ENCODE data around the gene SPOPL.

The SPOPL gene

DNA sequence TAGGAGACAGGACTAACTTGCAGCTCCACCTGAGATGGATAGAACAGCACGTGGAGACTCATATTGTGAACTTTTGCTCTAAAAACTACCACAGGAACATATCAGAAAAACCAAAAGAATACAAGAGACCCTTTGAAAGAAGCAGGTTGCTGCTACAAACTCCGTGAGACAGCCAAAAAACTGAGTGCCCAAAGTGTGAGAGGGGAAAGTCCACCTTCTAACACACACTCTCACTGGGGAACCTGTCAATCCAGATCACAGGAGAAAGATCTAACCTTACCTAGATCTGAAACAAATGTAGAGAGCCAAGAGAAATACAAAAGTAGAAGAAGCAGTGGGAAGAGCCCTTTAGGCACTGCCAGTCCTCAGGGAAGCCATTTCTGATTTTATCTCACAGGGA is 46.3 kb upstream of the SPOPL start:
- TF ChIP-seq FOXP2 (optimal IDR thresholded peaks at IDR 0.05; ENCODE audit: borderline replicate concordance, extremely low read depth, extremely low read length, insufficient read depth) (no peak), TAF1 (IDR thresholded peaks at IDR 0.05; ENCODE audit: borderline replicate concordance, insufficient read depth, low read length) (no peak), POLR2AphosphoS5 (IDR thresholded peaks at IDR 0.05; ENCODE audit: low read depth, low read length) (no peak), SIN3A (IDR thresholded peaks at IDR 0.05; ENCODE audit: borderline replicate concordance, insufficient read depth, low read length) (no peak)
- TF ChIP-seq, protein P1, sequence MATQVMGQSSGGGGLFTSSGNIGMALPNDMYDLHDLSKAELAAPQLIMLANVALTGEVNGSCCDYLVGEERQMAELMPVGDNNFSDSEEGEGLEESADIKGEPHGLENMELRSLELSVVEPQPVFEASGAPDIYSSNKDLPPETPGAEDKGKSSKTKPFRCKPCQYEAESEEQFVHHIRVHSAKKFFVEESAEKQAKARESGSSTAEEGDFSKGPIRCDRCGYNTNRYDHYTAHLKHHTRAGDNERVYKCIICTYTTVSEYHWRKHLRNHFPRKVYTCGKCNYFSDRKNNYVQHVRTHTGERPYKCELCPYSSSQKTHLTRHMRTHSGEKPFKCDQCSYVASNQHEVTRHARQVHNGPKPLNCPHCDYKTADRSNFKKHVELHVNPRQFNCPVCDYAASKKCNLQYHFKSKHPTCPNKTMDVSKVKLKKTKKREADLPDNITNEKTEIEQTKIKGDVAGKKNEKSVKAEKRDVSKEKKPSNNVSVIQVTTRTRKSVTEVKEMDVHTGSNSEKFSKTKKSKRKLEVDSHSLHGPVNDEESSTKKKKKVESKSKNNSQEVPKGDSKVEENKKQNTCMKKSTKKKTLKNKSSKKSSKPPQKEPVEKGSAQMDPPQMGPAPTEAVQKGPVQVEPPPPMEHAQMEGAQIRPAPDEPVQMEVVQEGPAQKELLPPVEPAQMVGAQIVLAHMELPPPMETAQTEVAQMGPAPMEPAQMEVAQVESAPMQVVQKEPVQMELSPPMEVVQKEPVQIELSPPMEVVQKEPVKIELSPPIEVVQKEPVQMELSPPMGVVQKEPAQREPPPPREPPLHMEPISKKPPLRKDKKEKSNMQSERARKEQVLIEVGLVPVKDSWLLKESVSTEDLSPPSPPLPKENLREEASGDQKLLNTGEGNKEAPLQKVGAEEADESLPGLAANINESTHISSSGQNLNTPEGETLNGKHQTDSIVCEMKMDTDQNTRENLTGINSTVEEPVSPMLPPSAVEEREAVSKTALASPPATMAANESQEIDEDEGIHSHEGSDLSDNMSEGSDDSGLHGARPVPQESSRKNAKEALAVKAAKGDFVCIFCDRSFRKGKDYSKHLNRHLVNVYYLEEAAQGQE (IDR thresholded peaks at IDR 0.05; ENCODE audit: insufficient read depth in 1 of 2, low read depth in 2 of 2, low read length in 2 of 2): no peak

DNA sequence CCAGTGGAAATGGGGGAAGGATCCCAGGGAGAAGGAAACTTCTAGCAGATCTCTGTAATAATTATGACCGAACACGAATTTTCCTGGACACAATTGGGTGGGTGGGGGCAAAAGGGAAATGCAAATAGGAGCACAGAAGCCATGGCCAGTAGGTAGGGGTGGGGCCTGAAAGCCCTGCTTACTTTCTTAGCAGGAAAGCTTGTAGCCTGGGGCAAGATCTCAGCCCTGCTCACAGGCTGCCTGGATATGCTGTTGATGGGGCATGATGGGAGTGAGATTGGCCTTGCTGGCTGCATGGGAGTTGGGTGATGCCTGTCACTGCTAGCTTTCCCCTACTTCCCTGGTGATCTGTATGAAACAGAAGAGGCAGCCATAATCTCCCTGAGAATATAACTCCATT is 45.9 kb upstream of the SPOPL start:
- TF ChIP-seq POLR2AphosphoS5 (IDR thresholded peaks at IDR 0.05; ENCODE audit: low read depth, low read length) (no peak), TAF1 (IDR thresholded peaks at IDR 0.05; ENCODE audit: borderline replicate concordance, insufficient read depth, low read length) (no peak)

DNA sequence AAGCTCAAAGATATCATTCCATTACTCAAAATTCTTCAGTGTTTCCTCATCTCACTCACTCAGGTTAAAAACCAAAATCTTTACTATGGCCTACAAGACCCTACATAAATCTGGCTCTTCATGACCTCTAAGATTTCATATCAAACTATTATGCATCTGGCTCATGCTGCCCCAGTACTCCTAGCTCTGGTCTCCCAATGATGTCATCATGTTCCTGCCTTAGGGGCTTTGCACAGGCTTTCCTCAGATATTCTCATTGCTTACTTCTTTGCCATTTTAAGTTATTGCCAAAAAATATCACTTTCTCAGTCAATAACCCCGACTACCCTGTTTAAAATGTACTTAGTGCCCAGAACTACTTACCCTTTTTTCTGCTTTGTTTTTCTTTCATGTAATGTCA is 33.0 kb upstream of the SPOPL start:
- TF ChIP-seq POLR2AphosphoS5 (IDR thresholded peaks at IDR 0.05; ENCODE audit: low read depth, low read length): no peak
- TF ChIP-seq TAF1 (IDR thresholded peaks at IDR 0.05; ENCODE audit: borderline replicate concordance, insufficient read depth, low read length): no peak
- TF ChIP-seq, protein P1 (IDR thresholded peaks at IDR 0.05; ENCODE audit: insufficient read depth in 1 of 2, low read depth in 2 of 2, low read length in 2 of 2): no peak
- TF ChIP-seq FOXP2 (optimal IDR thresholded peaks at IDR 0.05; ENCODE audit: borderline replicate concordance, extremely low read depth, extremely low read length, insufficient read depth): no peak
- no peak for TF ChIP-seq SIN3A (IDR thresholded peaks at IDR 0.05; ENCODE audit: borderline replicate concordance, insufficient read depth, low read length)

DNA sequence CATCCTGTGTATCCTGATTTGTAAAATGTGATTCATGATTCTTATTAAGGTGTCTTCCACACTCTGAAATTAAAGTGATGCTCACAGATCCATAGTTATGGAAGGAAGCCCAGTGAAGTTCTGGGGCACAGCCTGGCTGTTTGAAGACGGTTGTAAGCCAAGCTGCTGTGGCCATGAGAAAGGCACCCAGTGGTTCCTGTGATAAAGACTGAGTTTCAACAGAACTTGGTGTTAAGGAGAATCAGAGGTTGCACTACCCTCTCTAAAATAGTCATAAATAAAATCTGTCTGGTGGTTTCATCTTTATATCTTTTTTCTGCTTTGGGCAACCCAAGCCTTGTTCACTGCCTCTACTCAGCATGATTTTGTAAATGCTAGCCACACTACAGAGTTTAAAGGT is 32.2 kb upstream of the SPOPL start:
- TF ChIP-seq TAF1 (IDR thresholded peaks at IDR 0.05; ENCODE audit: borderline replicate concordance, insufficient read depth, low read length): no peak
- TF ChIP-seq POLR2AphosphoS5 (IDR thresholded peaks at IDR 0.05; ENCODE audit: low read depth, low read length): no peak
- TF ChIP-seq, protein P1 (IDR thresholded peaks at IDR 0.05; ENCODE audit: insufficient read depth in 1 of 2, low read depth in 2 of 2, low read length in 2 of 2): no peak
- no peak for TF ChIP-seq FOXP2 (optimal IDR thresholded peaks at IDR 0.05; ENCODE audit: borderline replicate concordance, extremely low read depth, extremely low read length, insufficient read depth)
- no peak for TF ChIP-seq SIN3A (IDR thresholded peaks at IDR 0.05; ENCODE audit: borderline replicate concordance, insufficient read depth, low read length)

DNA sequence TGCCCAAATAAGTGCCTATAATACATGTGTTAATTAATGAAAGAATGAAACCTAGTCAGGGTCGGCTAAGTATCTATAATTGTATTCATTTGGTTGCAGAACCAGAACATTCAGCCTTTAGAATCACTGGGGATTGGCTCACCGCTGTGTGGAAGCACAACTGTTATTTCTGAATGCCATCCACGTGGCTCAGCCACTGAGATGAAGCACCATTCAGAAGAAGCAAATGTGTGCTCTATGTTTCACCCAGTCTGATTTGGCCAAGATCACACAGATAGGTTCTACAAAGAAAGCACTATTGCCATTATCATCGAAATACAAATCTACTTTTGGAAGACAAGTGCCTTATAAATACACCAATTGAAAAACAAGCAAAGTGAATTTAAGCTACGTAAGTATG is 30.6 kb upstream of the SPOPL start:
- TF ChIP-seq FOXP2 (optimal IDR thresholded peaks at IDR 0.05; ENCODE audit: borderline replicate concordance, extremely low read depth, extremely low read length, insufficient read depth): no peak

DNA sequence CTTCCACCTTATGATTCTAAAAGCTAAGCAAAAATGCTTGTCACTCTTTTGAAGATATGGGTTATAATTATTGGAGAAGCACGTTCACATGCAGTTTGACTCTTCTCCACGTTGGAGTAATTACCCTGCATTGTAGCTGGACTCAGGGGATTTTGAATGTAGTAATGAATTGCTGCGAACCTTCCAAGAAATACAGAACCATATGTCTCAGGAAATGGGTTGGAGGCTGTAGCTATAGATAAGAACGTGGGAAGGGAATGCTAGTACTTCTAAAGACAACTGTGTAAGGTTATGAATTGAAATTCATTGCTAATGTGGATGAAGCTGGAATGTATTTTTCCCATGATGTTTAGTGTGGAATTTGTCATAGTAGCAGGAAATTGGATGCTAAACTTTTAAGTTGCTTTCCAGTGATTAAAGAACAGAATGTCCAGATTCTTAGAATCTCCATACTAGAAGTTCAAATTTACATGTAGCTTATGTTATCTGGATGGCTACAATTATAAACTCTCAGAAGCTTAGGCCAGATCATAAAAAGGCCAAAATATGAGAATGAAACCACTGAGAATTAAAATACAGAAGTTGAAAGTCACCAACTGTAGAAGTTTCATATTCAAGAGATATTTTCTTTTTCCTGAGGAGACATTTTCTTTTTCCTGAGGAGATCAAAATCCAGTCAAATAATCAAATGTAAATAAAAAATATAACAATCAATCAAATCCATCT is 27.3 kb upstream of the SPOPL start:
- TF ChIP-seq TAF1 (IDR thresholded peaks at IDR 0.05; ENCODE audit: borderline replicate concordance, insufficient read depth, low read length) (no peak), POLR2AphosphoS5 (IDR thresholded peaks at IDR 0.05; ENCODE audit: low read depth, low read length) (peak; percentile 57; the same call in 1 of the 2 replicates), SIN3A (IDR thresholded peaks at IDR 0.05; ENCODE audit: borderline replicate concordance, insufficient read depth, low read length) (peak; percentile 80; the same call in 1 of the 2 replicates), FOXP2 (optimal IDR thresholded peaks at IDR 0.05; ENCODE audit: borderline replicate concordance, extremely low read depth, extremely low read length, insufficient read depth) (no peak)
- TF ChIP-seq, protein P1 (IDR thresholded peaks at IDR 0.05; ENCODE audit: insufficient read depth in 1 of 2, low read depth in 2 of 2, low read length in 2 of 2): 0 out of 4 replicates have a peak, but pooled peaks of 1 of the 2 experiments have one; percentile 63
